ENCODE data around the gene SMC3. TPM values are rescaled to one million over a fixed set of nuclear protein-coding genes. Genes with fewer than 3 reads are reported as not detected.

Gene SMC3
- polyA plus RNA-seq, 2 of the 4 experiments (the other 2 are of a cell fraction): 59.5 to 60.5 TPM

GRCh38 chr10:110540031-110540430, 27.5 kb upstream of the SMC3 start:
- Histone ChIP-seq H3K27ac (peak overlapping the region in 1 of 2 experiments; percentile 58; a peak in 1 of 6 replicates), H3K4me1 (peaks cover 21% of the 10 kb centered on the region), H3K4me2 (peak overlapping the region; percentile 22; the same call in 1 of the 3 replicates), H3K9me3 (no peaks in the 10 kb centered on the region), H3K4me3 (no peak overlapping the region)
- no peak for FAIRE-seq
- ChIA-PET CTCF (interaction anchor here (0.9 to 2.6 kb wide), 7 partner anchors 10 to 233 kb away, joined by 3 to 7 read pairs (median 4); no protein-coding TSS in a partner anchor), POLR2A (interaction anchor here (1.0 kb wide), 1 partner anchor 11 kb away, joined by 5 read pairs; no protein-coding TSS in a partner anchor)
- no peak for ATAC-seq
- TF ChIP-seq MAZ (IDR thresholded peaks at IDR 0.05; ENCODE audit: borderline replicate concordance, low read depth, low read length) (no peak), ELK1 (IDR thresholded peaks at IDR 0.05; ENCODE audit: low read depth, low read length) (no peak), ZNF302 (CRISPR knock-in tag; IDR thresholded peaks at IDR 0.05) (no peak)
- WGBS (ENCODE audit: missing lambda C conversion rate): 73% methylated on average over 1 of the region's 1 CpG
- no peak for DNase-seq (ENCODE audit: low read depth in 1 of 2, low spot score in 1 of 2)

GRCh38 chr10:110544958-110545537, 22.4 kb upstream of the SMC3 start:
- no peak overlapping the region for H3K4me2 ChIP-seq
- H3K4me3 ChIP-seq: no peak overlapping the region
- no peaks in the 10 kb centered on the region for H3K9me3 ChIP-seq
- CTCF ChIA-PET: interaction anchor here (0.9 to 3.3 kb wide), 13 partner anchors 10 to 239 kb away, joined by 3 to 32 read pairs (median 5); partner anchors contain the start of gene SMNDC1
- peak overlapping the region; percentile 18 to 74; a peak in 5 of 6 replicates for H3K27ac ChIP-seq
- POLR2A ChIA-PET: no interaction called here
- peaks cover 13% of the 10 kb centered on the region for H3K4me1 ChIP-seq
- no peak for ATAC-seq
- no peak for TF ChIP-seq ATOH8 (CRISPR knock-in tag; IDR thresholded peaks at IDR 0.05; ENCODE audit: low read depth)
- TF ChIP-seq CEBPB (IDR thresholded peaks at IDR 0.05): no peak
- no peak for TF ChIP-seq ZNF302 (CRISPR knock-in tag; IDR thresholded peaks at IDR 0.05)
- TF ChIP-seq HOXA7 (CRISPR knock-in tag; IDR thresholded peaks at IDR 0.05): no peak
- no peak for TF ChIP-seq REST (IDR thresholded peaks at IDR 0.05)
- no peak for TF ChIP-seq ELK1 (IDR thresholded peaks at IDR 0.05; ENCODE audit: low read depth, low read length)
- TF ChIP-seq ZC3H11A (IDR thresholded peaks at IDR 0.05): no peak
- no peak for TF ChIP-seq HDAC2 (IDR thresholded peaks at IDR 0.05)
- no peak for TF ChIP-seq POLR2A (IDR thresholded peaks at IDR 0.05; ENCODE audit: low read length)
- no peak for TF ChIP-seq MAX (IDR thresholded peaks at IDR 0.05)
- no peak for TF ChIP-seq ZSCAN20 (CRISPR knock-in tag; IDR thresholded peaks at IDR 0.05)
- TF ChIP-seq JUNB (IDR thresholded peaks at IDR 0.05): no peak
- TF ChIP-seq RCOR1 (IDR thresholded peaks at IDR 0.05; ENCODE audit: low read depth, low read length): no peak
- no peak for TF ChIP-seq BCL3 (IDR thresholded peaks at IDR 0.05)
- no peak for TF ChIP-seq POLR2AphosphoS2 (conservative IDR thresholded peaks at IDR 0.05; ENCODE audit: low read length)
- no peak for TF ChIP-seq NR3C1 (IDR thresholded peaks at IDR 0.05)
- TF ChIP-seq CHD4 (IDR thresholded peaks at IDR 0.05; ENCODE audit: borderline replicate concordance): no peak
- no peak for TF ChIP-seq EHMT2 (IDR thresholded peaks at IDR 0.05; ENCODE audit: low read depth)
- TF ChIP-seq FOSL2 (IDR thresholded peaks at IDR 0.05): no peak
- no peak for TF ChIP-seq FOSL2 (CRISPR knock-in tag; IDR thresholded peaks at IDR 0.05)
- no peak for TF ChIP-seq MAZ (IDR thresholded peaks at IDR 0.05; ENCODE audit: borderline replicate concordance, low read depth, low read length)
- DNase-seq (ENCODE audit: low read depth in 1 of 2, low spot score in 1 of 2): no peak
- FAIRE-seq: no peak
